ENCODE measurements around the gene BEGAIN.

DNA sequence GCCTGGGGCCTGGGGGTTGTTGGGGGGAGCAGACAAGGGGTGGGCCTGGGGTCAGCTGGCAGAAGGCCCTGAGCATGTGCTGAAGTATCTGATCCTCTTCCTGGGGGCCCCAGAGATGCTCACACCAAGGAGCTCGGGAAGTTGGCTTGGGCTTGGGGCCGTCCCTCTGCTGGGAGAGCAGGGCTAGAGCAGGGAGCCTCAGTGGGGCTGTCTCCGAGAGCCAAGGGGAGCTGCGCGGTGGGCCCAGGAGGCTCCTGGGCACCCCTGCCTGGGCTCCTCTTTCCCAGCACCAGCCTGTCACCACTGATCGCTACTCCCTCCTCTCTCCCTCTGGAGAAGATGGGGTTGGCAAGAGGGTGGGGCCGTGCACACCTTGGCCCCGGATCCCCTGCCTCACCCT is 28.3 kb downstream of the BEGAIN start:
- TF ChIP-seq, protein P1, sequence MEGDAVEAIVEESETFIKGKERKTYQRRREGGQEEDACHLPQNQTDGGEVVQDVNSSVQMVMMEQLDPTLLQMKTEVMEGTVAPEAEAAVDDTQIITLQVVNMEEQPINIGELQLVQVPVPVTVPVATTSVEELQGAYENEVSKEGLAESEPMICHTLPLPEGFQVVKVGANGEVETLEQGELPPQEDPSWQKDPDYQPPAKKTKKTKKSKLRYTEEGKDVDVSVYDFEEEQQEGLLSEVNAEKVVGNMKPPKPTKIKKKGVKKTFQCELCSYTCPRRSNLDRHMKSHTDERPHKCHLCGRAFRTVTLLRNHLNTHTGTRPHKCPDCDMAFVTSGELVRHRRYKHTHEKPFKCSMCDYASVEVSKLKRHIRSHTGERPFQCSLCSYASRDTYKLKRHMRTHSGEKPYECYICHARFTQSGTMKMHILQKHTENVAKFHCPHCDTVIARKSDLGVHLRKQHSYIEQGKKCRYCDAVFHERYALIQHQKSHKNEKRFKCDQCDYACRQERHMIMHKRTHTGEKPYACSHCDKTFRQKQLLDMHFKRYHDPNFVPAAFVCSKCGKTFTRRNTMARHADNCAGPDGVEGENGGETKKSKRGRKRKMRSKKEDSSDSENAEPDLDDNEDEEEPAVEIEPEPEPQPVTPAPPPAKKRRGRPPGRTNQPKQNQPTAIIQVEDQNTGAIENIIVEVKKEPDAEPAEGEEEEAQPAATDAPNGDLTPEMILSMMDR (IDR thresholded peaks at IDR 0.05) = no peak
- TF ChIP-seq CEBPB (IDR thresholded peaks at IDR 0.05) = no peak
- no peak for TF ChIP-seq RFX5 (IDR thresholded peaks at IDR 0.05)

Measured in A549 (cell line).